ENCODE data around the gene REV3L.
"Not testable (repeated sequence)": the region's sequence is repeated elsewhere in the genome, so short reads cannot be mapped to it uniquely, and the experiment has no call there.

REV3L gene

GRCh38 chr6:111481836-111482187, 1.2 kb downstream of the REV3L start:
- peak overlapping the region; percentile 97 for H3K27ac ChIP-seq (ENCODE audit: low read depth, low read length, severe bottlenecking)
- 0% methylated on average over 4 of the region's 8 CpGs for WGBS, 2 experiments (ENCODE audit: insufficient coverage in 2 of 2)
- H3K36me3 ChIP-seq (ENCODE audit: control insufficient read depth, insufficient read depth, low read length), result peaks cover 10% of the 10 kb centered on the region
- H3K4me3 ChIP-seq (ENCODE audit: extremely low read depth, insufficient read depth, low read length, poor library complexity, severe bottlenecking), result peak overlapping the region; percentile 74
- H3K4me1 ChIP-seq (ENCODE audit: control insufficient read depth, insufficient read depth, low read length, poor library complexity, severe bottlenecking), result peaks cover 15% of the 10 kb centered on the region
- H3K9me3 ChIP-seq (ENCODE audit: control insufficient read depth, low read length), result peaks cover 4% of the 10 kb centered on the region

- peak overlapping the region; percentile 74 for H3K4me3 ChIP-seq (ENCODE audit: extremely low read depth, insufficient read depth, low read length, poor library complexity, severe bottlenecking)
- H3K4me1 ChIP-seq (ENCODE audit: control insufficient read depth, insufficient read depth, low read length, poor library complexity, severe bottlenecking), result peaks cover 15% of the 10 kb centered on the region
- no peak overlapping the region for H3K27ac ChIP-seq (ENCODE audit: low read depth, low read length, severe bottlenecking)
- no peaks in the 10 kb centered on the region for H3K9me3 ChIP-seq (ENCODE audit: control insufficient read depth, low read length)
- peaks cover 4% of the 10 kb centered on the region for H3K36me3 ChIP-seq (ENCODE audit: control insufficient read depth, insufficient read depth, low read length)
- 50 to 85% methylated on average over 1 to 3 of the region's 6 CpGs for WGBS, 2 experiments (ENCODE audit: insufficient coverage in 2 of 2)
These were observed 1.8 kb downstream of the REV3L start for GRCh38 chr6:111480988-111481822.

GRCh38 chr6:111478749-111479148, 4.3 kb downstream of the REV3L start:
- H3K4me1 ChIP-seq (ENCODE audit: control insufficient read depth, insufficient read depth, low read length, poor library complexity, severe bottlenecking), result peaks cover 11% of the 10 kb centered on the region
- no CpG with 5 or more reads among the region's 1 CpG for whole genome bisulfite sequencing, 2 experiments (ENCODE audit: insufficient coverage in 2 of 2)
- H3K36me3 ChIP-seq (ENCODE audit: control insufficient read depth, insufficient read depth, low read length), result no peaks in the 10 kb centered on the region
- H3K4me3 ChIP-seq (ENCODE audit: extremely low read depth, insufficient read depth, low read length, poor library complexity, severe bottlenecking), result no peak overlapping the region
- peak overlapping the region; percentile 54 for H3K27ac ChIP-seq (ENCODE audit: low read depth, low read length, severe bottlenecking)
- no peaks in the 10 kb centered on the region for H3K9me3 ChIP-seq (ENCODE audit: control insufficient read depth, low read length)

GRCh38 chr6:111478064-111478476, 4.9 kb downstream of the REV3L start:
- H3K4me3 ChIP-seq (ENCODE audit: extremely low read depth, insufficient read depth, low read length, poor library complexity, severe bottlenecking), result no peak overlapping the region
- no peaks in the 10 kb centered on the region for H3K9me3 ChIP-seq (ENCODE audit: control insufficient read depth, low read length)
- H3K4me1 ChIP-seq (ENCODE audit: control insufficient read depth, insufficient read depth, low read length, poor library complexity, severe bottlenecking), result peaks cover 11% of the 10 kb centered on the region
- H3K27ac ChIP-seq (ENCODE audit: low read depth, low read length, severe bottlenecking), result peak overlapping the region; percentile 78
- WGBS, 2 experiments (ENCODE audit: insufficient coverage in 2 of 2), result 6 to 9% methylated on average over 1 of the region's 3 CpGs
- no peaks in the 10 kb centered on the region for H3K36me3 ChIP-seq (ENCODE audit: control insufficient read depth, insufficient read depth, low read length)

DNA sequence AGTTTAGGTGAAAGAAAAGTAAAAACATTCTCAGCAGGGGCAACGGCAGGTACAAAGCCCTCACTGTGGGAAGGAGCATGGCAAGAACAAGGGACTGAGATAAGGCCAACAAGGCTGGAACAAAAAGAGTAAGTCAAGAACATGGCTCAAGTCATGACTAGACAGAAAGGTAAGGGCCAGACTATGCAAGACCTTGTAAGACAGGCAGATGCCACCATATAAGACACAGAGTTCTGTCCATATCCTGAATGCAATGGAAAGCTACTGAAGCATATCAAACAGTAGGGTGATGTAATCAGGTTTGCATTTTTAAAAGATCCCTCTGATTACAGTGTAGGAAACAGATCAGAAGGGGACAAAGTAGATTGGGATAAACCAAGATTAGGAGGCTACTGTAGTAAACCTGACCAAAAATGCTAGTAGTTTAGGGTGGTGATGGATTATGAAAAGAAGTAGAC, 5.5 kb downstream of the REV3L start:
- H3K9me3 ChIP-seq (ENCODE audit: control insufficient read depth, low read length), result no peaks in the 10 kb centered on the region
- peaks cover 11% of the 10 kb centered on the region for H3K4me1 ChIP-seq (ENCODE audit: control insufficient read depth, insufficient read depth, low read length, poor library complexity, severe bottlenecking)
- no peaks in the 10 kb centered on the region for H3K36me3 ChIP-seq (ENCODE audit: control insufficient read depth, insufficient read depth, low read length)
- WGBS, 2 experiments (ENCODE audit: insufficient coverage in 2 of 2), result 50 to 67% methylated on average over 1 of the region's 1 CpG
- H3K4me3 ChIP-seq (ENCODE audit: extremely low read depth, insufficient read depth, low read length, poor library complexity, severe bottlenecking), result no peak overlapping the region
- H3K27ac ChIP-seq (ENCODE audit: low read depth, low read length, severe bottlenecking), result peak overlapping the region; percentile 78

GRCh38 chr6:111476061-111476460, 7.0 kb downstream of the REV3L start:
- not testable (repeated sequence) for H3K9me3 ChIP-seq (ENCODE audit: control insufficient read depth, low read length); H3K27ac ChIP-seq (ENCODE audit: low read depth, low read length, severe bottlenecking); H3K4me3 ChIP-seq (ENCODE audit: extremely low read depth, insufficient read depth, low read length, poor library complexity, severe bottlenecking); H3K36me3 ChIP-seq (ENCODE audit: control insufficient read depth, insufficient read depth, low read length); H3K4me1 ChIP-seq (ENCODE audit: control insufficient read depth, insufficient read depth, low read length, poor library complexity, severe bottlenecking)
- 82 to 100% methylated on average over 2 of the region's 3 CpGs for WGBS, 2 experiments (ENCODE audit: insufficient coverage in 2 of 2)

DNA sequence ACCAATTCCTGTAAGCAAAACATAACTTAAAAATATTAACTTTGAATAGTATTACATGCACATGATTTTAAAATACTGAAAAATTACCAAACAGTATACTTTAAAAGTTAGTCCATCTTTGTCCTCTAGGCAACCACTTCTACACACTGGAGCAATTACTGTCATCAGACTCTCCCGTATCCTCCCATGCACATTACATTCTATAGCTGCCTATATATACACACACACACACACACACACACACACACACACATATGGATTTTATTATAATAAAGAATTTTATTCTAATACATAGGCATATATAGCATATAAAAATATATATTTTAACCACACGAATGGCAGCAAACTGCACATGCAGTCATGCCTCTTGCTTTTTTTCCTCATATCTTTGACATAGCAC, 8.2 kb downstream of the REV3L start:
- Histone ChIP-seq H3K36me3 (ENCODE audit: control insufficient read depth, insufficient read depth, low read length) (no peaks in the 10 kb centered on the region), H3K27ac (ENCODE audit: low read depth, low read length, severe bottlenecking) (no peak overlapping the region), H3K9me3 (ENCODE audit: control insufficient read depth, low read length) (no peaks in the 10 kb centered on the region), H3K4me3 (ENCODE audit: extremely low read depth, insufficient read depth, low read length, poor library complexity, severe bottlenecking) (no peak overlapping the region), H3K4me1 (ENCODE audit: control insufficient read depth, insufficient read depth, low read length, poor library complexity, severe bottlenecking) (peaks cover 5% of the 10 kb centered on the region)
- WGBS, 2 experiments (ENCODE audit: insufficient coverage in 2 of 2), result 60% methylated on average over 1 of the region's 2 CpGs; no CpG with 5 or more reads in 1 of the 2 experiments

- H3K4me3 ChIP-seq (ENCODE audit: extremely low read depth, insufficient read depth, low read length, poor library complexity, severe bottlenecking), result no peak overlapping the region
- peaks cover 5% of the 10 kb centered on the region for H3K4me1 ChIP-seq (ENCODE audit: control insufficient read depth, insufficient read depth, low read length, poor library complexity, severe bottlenecking)
- 89 to 90% methylated on average over 2 to 4 of the region's 4 CpGs for WGBS, 2 experiments (ENCODE audit: insufficient coverage in 2 of 2)
These were observed 8.9 kb downstream of the REV3L start for GRCh38 chr6:111474106-111474505.

DNA sequence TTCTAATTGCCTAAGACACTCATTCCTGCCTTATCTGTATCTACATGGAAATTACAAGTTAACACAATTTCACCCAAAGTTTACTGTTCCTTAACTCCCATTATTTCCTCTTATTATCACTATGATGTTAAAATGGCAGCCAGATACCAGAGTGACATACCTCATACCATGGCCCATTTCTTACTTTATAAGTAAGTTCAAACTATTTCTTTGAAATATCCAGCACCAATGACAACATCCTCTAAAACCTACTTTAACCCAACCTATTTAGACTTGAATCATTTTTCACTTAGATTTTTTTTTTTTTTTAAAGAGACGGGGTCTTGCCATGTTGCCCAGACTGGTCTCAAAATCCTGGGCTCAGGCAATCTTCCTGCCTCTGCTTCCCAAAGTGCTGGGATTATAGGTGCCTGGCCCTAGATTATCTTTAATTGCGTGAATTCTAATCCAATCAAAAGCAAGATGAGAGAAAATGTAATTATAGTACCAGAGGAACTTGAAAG, 10.0 kb downstream of the REV3L start:
- WGBS, 2 experiments (ENCODE audit: insufficient coverage in 2 of 2), result no CpG with 5 or more reads among the region's 2 CpGs
- no peak overlapping the region for H3K27ac ChIP-seq (ENCODE audit: low read depth, low read length, severe bottlenecking)
- no peaks in the 10 kb centered on the region for H3K36me3 ChIP-seq (ENCODE audit: control insufficient read depth, insufficient read depth, low read length)
- no peaks in the 10 kb centered on the region for H3K9me3 ChIP-seq (ENCODE audit: control insufficient read depth, low read length)
- peaks cover 5% of the 10 kb centered on the region for H3K4me1 ChIP-seq (ENCODE audit: control insufficient read depth, insufficient read depth, low read length, poor library complexity, severe bottlenecking)
- H3K4me3 ChIP-seq (ENCODE audit: extremely low read depth, insufficient read depth, low read length, poor library complexity, severe bottlenecking), result no peak overlapping the region

More at GRCh38 chr6:111474106-111474505, 8.9 kb downstream of the REV3L start:
- Histone ChIP-seq H3K9me3 (ENCODE audit: control insufficient read depth, low read length) (no peaks in the 10 kb centered on the region), H3K27ac (ENCODE audit: low read depth, low read length, severe bottlenecking) (no peak overlapping the region), H3K36me3 (ENCODE audit: control insufficient read depth, insufficient read depth, low read length) (no peaks in the 10 kb centered on the region)

GRCh38 chr6:111471958-111472357, 11.1 kb downstream of the REV3L start:
- H3K4me1 ChIP-seq (ENCODE audit: control insufficient read depth, insufficient read depth, low read length, poor library complexity, severe bottlenecking), result no peaks in the 10 kb centered on the region
- no CpG with 5 or more reads among the region's 1 CpG for WGBS, 2 experiments (ENCODE audit: insufficient coverage in 2 of 2)

DNA sequence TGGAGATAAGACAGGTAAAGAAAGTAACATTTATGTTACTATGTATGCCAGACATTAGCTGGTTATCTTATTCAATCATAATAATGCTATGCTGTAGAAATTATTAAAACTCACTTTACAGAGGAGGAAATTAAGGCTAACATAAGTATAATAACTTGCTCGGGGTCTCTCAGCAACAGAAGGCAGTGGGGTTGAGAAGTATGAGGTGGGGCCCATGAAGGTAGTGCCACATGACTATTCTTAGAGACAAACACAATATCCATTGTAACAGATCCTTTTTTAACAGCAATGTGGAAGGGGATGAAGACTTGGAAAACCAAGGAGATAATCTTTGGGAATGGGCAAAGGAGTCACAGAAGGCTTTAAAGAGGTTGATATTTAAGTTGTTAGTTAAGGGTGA, 11.5 kb downstream of the REV3L start:
- no peak overlapping the region for H3K4me3 ChIP-seq (ENCODE audit: extremely low read depth, insufficient read depth, low read length, poor library complexity, severe bottlenecking)
- WGBS, 2 experiments (ENCODE audit: insufficient coverage in 2 of 2), result no CpG with 5 or more reads among the region's 1 CpG
- no peaks in the 10 kb centered on the region for H3K4me1 ChIP-seq (ENCODE audit: control insufficient read depth, insufficient read depth, low read length, poor library complexity, severe bottlenecking)
- H3K36me3 ChIP-seq (ENCODE audit: control insufficient read depth, insufficient read depth, low read length), result no peaks in the 10 kb centered on the region
- H3K9me3 ChIP-seq (ENCODE audit: control insufficient read depth, low read length), result no peaks in the 10 kb centered on the region
- H3K27ac ChIP-seq (ENCODE audit: low read depth, low read length, severe bottlenecking), result no peak overlapping the region

More at GRCh38 chr6:111471958-111472357, 11.1 kb downstream of the REV3L start:
- Histone ChIP-seq H3K36me3 (ENCODE audit: control insufficient read depth, insufficient read depth, low read length) (no peaks in the 10 kb centered on the region), H3K9me3 (ENCODE audit: control insufficient read depth, low read length) (no peaks in the 10 kb centered on the region), H3K27ac (ENCODE audit: low read depth, low read length, severe bottlenecking) (no peak overlapping the region), H3K4me3 (ENCODE audit: extremely low read depth, insufficient read depth, low read length, poor library complexity, severe bottlenecking) (no peak overlapping the region)
